DOHH2 (cell line): ENCODE measurements around the gene EMC8.
A peak's percentile ranks its signal among the peaks of the same experiment; 100 is the strongest.

ENCODE experiments used
- H3F3A ChIP-seq: fragments of 200-600 bp; sonication (generic), shearing (Covaris generic); 2 replicates; pipeline ENCODE4 v1.6.0; 2016; ENCODE audit warnings: antibody characterized with exemption, mild to moderate bottlenecking; ENCODE audit not compliant: control insufficient read depth, insufficient read depth
- H3K27ac ChIP-seq: fragments of 200-600 bp; sonication (generic); 2 replicates; pipeline ENCODE4 v1.5.1; 2014; ENCODE audit warnings: low read depth, mild to moderate bottlenecking, low read length, moderate library complexity
- H3K27me3 ChIP-seq: fragments of 200-600 bp; sonication (generic); 2 replicates; pipeline ENCODE4 v1.6.1; 2014; ENCODE audit warnings: mild to moderate bottlenecking, low read length, mixed read lengths; ENCODE audit not compliant: control insufficient read depth
- H3K36me3 ChIP-seq: fragments of 200-600 bp; sonication (generic); 2 replicates; pipeline ENCODE4 v1.6.1; 2014; ENCODE audit warnings: mild to moderate bottlenecking, low read length, moderate library complexity, mixed read lengths; ENCODE audit not compliant: control insufficient read depth
- H3K4me1 ChIP-seq: fragments of 200-600 bp; sonication (generic); 2 replicates; pipeline ENCODE4 v1.6.1; 2014; ENCODE audit warnings: mild to moderate bottlenecking, low read length, mixed read lengths; ENCODE audit not compliant: control insufficient read depth
- H3K4me2 ChIP-seq: fragments of 200-600 bp; sonication (generic); 2 replicates; pipeline ENCODE4 v1.6.0; 2014; ENCODE audit warnings: mild to moderate bottlenecking, low read length, moderate library complexity
- H3K4me3 ChIP-seq: fragments of 200-600 bp; sonication (generic); 2 replicates; pipeline ENCODE4 v1.5.1; 2014; ENCODE audit warnings: mild to moderate bottlenecking, low read length, mixed read lengths
- H3K79me2 ChIP-seq: fragments of 200-600 bp; sonication (generic); 2 replicates; pipeline ENCODE4 v1.6.1; 2014; ENCODE audit warnings: mild to moderate bottlenecking, low read length, mixed read lengths; ENCODE audit not compliant: control insufficient read depth
- H3K9me2 ChIP-seq: fragments of 200-600 bp; sonication (generic); replicated peaks from 2 replicates; pipeline ENCODE4 v1.6.1; 2014; ENCODE audit warnings: mild to moderate bottlenecking, low read length, mixed read lengths; ENCODE audit not compliant: control insufficient read depth
- H3K9me3 ChIP-seq: fragments of 200-600 bp; sonication (generic); 2 replicates; pipeline ENCODE4 v1.6.1; 2014; ENCODE audit warnings: antibody characterized with exemption, low read length, mixed read lengths; ENCODE audit not compliant: control insufficient read depth, insufficient read depth
- H4K20me1 ChIP-seq: fragments of 200-600 bp; sonication (generic); 2 replicates; pipeline ENCODE4 v1.6.0; 2014; ENCODE audit warnings: low read depth, mild to moderate bottlenecking, antibody characterized with exemption, low read length, moderate library complexity; ENCODE audit not compliant: control insufficient read depth, insufficient read depth
- EZH2phosphoT487 ChIP-seq: fragments of 200-600 bp; sonication (generic); IDR thresholded peaks from 2 replicates; pipeline ENCODE4 v1.6.1; 2017; ENCODE audit warnings: borderline replicate concordance, mild to moderate bottlenecking, antibody characterized with exemption, low read length, moderate library complexity, mixed read lengths
- TF ChIP-seq, protein P1 (sequence below): fragments of 200-600 bp; sonication (generic); IDR thresholded peaks from one replicate; pipeline ENCODE4 v1.5.1; 2014; ENCODE audit warnings: antibody characterized with exemption, mild to moderate bottlenecking, low read depth, low read length; ENCODE audit not compliant: poor library complexity, severe bottlenecking

Gene EMC8

DNA sequence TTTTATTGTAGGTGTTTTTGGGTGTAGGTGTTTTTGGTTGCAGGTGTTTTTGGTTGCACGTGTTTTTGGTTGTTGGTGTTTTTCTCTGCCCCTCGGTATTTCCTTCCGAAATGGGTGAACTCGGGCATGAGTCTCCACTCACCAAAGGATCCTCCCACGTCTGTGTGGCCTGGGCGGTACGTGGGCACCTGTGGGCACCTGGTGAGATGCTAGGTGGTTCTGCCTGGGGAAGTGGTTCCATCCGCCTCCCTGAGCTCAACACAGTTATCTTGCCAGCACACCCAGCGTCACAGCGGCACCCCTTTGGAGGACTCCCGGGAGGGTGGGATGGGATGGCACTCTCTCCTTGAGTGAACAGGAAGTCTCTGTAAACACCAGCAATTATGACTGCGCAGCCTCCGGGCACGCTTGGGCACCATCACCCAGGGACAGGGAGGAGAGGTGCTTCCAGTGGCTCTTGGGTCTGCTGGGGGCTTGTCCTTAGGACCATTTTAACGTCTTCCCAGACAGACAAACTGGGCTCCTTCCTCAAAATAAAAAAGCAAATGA is 29.9 kb upstream of the EMC8 start:
- Histone ChIP-seq H3F3A (peaks cover 35% of the 10 kb centered on the region), H3K27ac (peak overlapping the region; percentile 49), H3K4me2 (peak overlapping the region; percentile 59), H4K20me1 (no peaks in the 10 kb centered on the region), H3K36me3 (no peaks in the 10 kb centered on the region), H3K9me3 (peaks cover 9% of the 10 kb centered on the region; the same call in 1 of the 2 replicates), H3K9me2 (no peaks in the 10 kb centered on the region), H3K4me1 (peaks cover 77% of the 10 kb centered on the region), H3K4me3 (peak overlapping the region; percentile 47), H3K79me2 (no peaks in the 10 kb centered on the region), H3K27me3 (no peaks in the 10 kb centered on the region)
- TF ChIP-seq, protein P1, sequence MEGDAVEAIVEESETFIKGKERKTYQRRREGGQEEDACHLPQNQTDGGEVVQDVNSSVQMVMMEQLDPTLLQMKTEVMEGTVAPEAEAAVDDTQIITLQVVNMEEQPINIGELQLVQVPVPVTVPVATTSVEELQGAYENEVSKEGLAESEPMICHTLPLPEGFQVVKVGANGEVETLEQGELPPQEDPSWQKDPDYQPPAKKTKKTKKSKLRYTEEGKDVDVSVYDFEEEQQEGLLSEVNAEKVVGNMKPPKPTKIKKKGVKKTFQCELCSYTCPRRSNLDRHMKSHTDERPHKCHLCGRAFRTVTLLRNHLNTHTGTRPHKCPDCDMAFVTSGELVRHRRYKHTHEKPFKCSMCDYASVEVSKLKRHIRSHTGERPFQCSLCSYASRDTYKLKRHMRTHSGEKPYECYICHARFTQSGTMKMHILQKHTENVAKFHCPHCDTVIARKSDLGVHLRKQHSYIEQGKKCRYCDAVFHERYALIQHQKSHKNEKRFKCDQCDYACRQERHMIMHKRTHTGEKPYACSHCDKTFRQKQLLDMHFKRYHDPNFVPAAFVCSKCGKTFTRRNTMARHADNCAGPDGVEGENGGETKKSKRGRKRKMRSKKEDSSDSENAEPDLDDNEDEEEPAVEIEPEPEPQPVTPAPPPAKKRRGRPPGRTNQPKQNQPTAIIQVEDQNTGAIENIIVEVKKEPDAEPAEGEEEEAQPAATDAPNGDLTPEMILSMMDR: no peak
- no peak for TF ChIP-seq EZH2phosphoT487

DNA sequence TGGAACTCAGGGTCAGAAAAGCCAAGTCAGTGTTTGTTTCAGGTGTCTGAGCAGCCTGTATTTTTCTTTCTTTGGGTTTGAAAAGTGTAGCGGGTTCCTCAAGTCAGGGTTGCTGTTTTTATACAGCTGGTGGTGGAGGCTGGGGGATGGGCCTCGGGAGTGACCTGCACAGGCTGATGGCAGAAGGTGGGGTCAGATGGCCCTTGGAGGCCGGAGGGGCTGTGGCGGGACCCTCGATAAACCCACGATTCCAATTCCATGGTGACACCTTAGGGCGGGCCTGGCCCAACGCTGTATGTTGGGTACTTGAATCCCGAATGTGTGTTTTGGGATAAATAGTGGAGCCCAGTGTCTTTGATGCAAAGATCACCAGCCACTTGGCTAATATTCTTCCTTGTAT is 28.8 kb upstream of the EMC8 start:
- H3F3A ChIP-seq: peaks cover 29% of the 10 kb centered on the region
- H4K20me1 ChIP-seq: no peaks in the 10 kb centered on the region

DNA sequence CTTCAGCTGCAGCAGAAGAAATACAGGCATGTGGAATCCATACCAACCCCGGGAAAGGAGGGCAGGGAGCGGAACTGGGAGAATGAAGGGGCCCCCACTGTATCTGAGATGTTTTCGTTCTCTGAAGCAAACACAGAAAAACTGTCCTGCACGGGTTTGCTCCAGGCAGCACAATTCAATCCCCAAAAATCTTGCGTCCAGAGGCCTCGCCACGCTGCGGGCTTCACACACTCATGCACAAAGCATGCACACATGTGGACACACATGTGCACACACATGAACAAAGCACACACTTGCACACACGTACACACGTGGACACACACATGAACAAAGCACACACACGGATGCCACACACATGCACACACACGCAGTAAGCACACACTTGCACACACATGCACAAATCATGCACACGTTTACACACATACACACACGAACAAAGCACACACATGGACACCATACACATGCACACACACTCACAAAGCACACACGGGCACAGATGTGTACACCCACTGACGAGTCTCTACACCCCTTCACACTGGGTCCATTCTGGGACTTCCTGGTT is 27.4 kb upstream of the EMC8 start:
- peaks cover 20% of the 10 kb centered on the region for H3F3A ChIP-seq
- no peaks in the 10 kb centered on the region for H3K9me2 ChIP-seq
- H3K4me3 ChIP-seq: no peak overlapping the region
- H3K27ac ChIP-seq: no peak overlapping the region
- no peaks in the 10 kb centered on the region for H3K36me3 ChIP-seq
- no peaks in the 10 kb centered on the region for H4K20me1 ChIP-seq
- H3K79me2 ChIP-seq: no peaks in the 10 kb centered on the region
- TF ChIP-seq, protein P1: no peak
- TF ChIP-seq EZH2phosphoT487: no peak
- H3K9me3 ChIP-seq: 0 out of 2 replicates have a peak, but pooled peaks cover 2% of the 10 kb centered on the region
- peaks cover 67% of the 10 kb centered on the region for H3K4me1 ChIP-seq
- no peak overlapping the region for H3K4me2 ChIP-seq
- no peaks in the 10 kb centered on the region for H3K27me3 ChIP-seq

More for the DNA sequence above, 28.8 kb upstream of the EMC8 start:
- Histone ChIP-seq H3K4me1 (peaks cover 71% of the 10 kb centered on the region), H3K9me2 (no peaks in the 10 kb centered on the region), H3K36me3 (no peaks in the 10 kb centered on the region), H3K4me2 (no peak overlapping the region), H3K27me3 (no peaks in the 10 kb centered on the region), H3K9me3 (peaks cover 3% of the 10 kb centered on the region; the same call in 1 of the 2 replicates), H3K4me3 (no peak overlapping the region), H3K27ac (no peak overlapping the region), H3K79me2 (no peaks in the 10 kb centered on the region)
- TF ChIP-seq, protein P1: no peak
- TF ChIP-seq EZH2phosphoT487: no peak
